ENCODE measurements around the gene RBM38.

Gene RBM38

GRCh38 chr20:57437672-57438330 is 46.6 kb downstream of the RBM38 start:
- DNase-seq (ENCODE audit: low read depth): no peak

DNA sequence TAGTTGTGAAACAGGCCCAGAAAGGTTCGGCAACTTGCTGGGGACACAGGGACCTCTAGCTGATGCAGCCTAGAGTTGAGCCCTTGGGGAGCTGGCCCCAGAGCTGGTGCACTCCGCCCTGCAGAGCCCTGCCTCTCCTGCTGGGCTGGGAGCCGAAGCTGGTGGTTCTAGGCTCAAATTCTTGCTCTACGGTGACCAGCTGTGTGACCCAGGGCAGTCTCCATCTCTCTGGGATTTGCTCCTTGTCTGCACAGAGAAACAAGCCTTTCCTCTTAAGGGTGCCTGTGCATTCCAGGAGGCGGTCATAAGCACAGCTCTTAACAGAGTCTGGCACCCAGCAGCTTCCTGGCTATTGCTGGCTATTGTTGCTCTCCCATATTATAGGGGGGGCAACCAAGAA is 47.4 kb downstream of the RBM38 start:
- DNase-seq (ENCODE audit: low read depth): no peak

GRCh38 chr20:57439432-57439831 is 48.2 kb downstream of the RBM38 start:
- DNase-seq (ENCODE audit: low read depth): no peak

DNA sequence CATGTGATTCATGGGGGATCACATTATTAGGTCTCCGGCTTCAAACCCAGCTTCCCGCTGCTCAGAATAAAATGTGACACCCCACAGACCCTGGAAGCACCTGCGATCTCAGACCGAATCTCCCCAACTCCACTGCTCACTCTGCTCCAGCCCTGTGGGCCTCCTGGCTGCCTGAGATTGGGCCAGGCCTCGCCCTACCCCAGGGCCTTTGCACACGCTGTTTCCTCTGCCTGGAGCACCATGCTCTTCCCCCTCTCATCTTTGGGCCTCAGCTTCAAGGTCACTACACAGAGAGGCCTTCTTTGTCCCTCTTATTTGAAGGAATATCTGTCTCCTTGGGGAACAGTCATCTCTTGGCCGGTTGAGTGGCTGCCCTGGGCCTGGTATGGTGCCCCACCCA is 48.8 kb downstream of the RBM38 start:
- DNase-seq (ENCODE audit: low read depth): no peak

DNA sequence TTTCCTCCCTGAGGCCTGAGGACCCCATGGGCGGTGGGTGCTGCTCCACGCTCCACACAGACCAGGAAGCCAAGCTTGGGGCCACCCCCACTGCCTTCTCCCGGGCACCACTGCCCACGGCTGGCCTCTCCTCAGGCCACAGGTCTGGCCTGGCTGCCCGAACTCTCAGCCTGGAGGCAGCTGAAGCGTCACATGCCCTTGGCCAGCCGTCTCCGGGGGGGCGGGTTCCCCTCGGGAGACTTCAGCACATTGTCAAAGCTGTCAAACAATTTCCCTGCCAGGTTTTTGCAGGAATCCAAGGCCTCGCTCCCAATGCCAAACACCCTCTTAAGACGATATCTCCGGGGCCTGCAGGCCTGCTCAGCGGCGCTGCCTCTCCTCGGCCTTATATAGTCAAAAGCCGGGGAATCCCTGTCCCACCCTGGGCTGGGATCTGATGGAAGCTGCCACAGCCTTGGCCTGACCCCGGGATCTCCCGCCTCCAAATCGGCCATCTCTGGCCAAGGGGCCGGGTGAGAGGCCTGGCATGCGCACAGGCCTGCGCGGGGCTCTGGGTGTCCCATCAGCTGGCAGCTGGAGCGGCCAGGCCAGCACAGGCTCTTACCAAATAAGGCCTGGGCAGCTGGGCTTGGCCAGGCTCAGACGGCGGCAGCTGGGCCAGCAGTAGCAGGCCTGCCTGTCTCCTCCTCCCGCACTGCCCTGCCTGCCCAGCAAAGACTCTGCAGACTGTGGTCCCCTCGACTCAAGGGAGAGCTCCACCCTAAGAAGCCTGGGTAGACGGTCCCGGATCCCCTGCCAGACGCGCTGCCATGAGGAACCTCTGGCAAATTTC is 49.7 kb downstream of the RBM38 start:
- no peak for DNase-seq (ENCODE audit: low read depth)

- DNase-seq (ENCODE audit: low read depth): no peak
These were observed 50.4 kb downstream of the RBM38 start for GRCh38 chr20:57441510-57442154.

- no peak for DNase-seq (ENCODE audit: low read depth)
These were observed 51.1 kb downstream of the RBM38 start for GRCh38 chr20:57442158-57442887.

DNA sequence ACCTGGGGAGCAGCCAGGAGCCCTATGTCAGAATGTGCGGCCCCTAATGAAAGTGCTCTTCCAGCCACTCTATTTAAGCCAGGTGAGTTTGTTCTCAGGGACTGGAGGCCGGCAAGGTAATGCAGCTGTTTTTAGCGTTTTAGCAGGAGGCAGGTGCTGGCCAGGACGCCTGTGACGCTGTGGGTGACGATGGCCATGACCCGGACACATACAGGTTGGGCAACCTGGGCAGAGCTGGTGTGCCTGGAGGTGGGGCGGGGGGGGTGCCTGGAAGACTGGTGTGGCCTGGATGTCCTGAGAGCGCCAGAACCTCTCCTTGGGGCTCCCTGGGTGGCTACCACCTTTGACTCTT is 51.7 kb downstream of the RBM38 start:
- no peak for DNase-seq (ENCODE audit: low read depth)

GRCh38 chr20:57443349-57444265 is 52.4 kb downstream of the RBM38 start:
- no peak for DNase-seq (ENCODE audit: low read depth)

GRCh38 chr20:57444394-57445048 is 53.3 kb downstream of the RBM38 start:
- no peak for DNase-seq (ENCODE audit: low read depth)

GRCh38 chr20:57445298-57445697 is 54.1 kb downstream of the RBM38 start:
- DNase-seq (ENCODE audit: low read depth): no peak

- DNase-seq (ENCODE audit: low read depth): no peak
These were observed 54.6 kb downstream of the RBM38 start for GRCh38 chr20:57445774-57446173.

GRCh38 chr20:57448764-57449354 is 57.7 kb downstream of the RBM38 start:
- no peak for DNase-seq (ENCODE audit: low read depth)

GRCh38 chr20:57449398-57450354 is 58.5 kb downstream of the RBM38 start:
- DNase-seq (ENCODE audit: low read depth): no peak

DNA sequence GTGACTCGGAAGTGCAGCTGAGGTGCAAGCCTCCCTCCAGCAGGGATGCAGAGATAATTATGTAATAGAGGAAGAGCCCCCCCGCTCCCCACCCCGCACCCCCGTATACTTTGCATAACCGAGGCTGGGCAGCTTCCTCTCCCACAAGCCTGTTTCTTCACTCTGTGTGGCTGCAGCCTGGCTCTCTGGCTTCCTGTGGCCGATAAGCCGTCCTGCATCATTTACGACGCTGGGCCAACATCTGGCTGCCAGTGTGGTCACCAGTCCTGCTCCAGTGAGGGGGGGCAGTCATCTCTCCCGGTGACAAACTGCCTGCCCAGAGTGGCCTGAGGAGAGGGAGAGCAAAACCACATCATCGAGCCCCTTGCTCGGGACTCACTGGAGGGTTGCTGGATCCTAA is 59.2 kb downstream of the RBM38 start:
- DNase-seq (ENCODE audit: low read depth): no peak

DNA sequence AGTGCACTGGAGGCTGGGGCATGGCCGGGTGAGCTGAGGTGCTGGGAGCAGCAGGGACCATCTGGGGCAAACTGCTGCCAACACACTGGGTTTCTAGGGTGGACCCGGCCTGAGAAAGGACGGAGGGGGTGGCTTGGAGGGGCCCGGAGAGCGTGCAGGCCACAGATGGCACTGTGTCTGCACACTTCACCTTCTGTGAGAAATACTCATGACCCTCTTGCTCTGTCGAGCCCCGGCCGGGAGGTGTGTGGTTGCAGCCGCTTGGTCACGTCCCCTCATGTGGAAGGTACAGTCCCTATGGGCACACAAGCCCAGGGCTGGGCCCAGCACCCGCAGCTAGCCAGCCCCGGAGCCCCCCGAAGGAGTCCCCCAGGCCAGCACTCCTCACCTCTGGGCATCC is 59.7 kb downstream of the RBM38 start:
- no peak for DNase-seq (ENCODE audit: low read depth)

DNA sequence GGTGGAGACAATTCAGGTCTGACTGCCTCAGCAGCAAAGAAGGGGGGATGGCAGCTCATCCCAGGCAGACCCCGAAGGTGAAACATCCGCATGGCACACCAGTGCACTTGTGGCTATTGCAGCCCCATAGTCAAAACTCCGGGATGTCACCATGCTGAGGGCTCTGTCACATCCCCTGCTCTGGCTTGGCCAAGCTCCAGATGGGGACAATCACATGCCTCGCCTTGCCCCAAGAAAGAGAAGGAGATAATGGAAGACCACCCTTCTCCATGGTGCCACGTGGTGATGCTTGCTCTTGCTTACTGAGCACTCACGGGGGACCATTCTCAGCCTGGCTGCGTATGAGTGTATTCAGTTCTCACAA is 60.2 kb downstream of the RBM38 start:
- DNase-seq (ENCODE audit: low read depth): no peak

DNA sequence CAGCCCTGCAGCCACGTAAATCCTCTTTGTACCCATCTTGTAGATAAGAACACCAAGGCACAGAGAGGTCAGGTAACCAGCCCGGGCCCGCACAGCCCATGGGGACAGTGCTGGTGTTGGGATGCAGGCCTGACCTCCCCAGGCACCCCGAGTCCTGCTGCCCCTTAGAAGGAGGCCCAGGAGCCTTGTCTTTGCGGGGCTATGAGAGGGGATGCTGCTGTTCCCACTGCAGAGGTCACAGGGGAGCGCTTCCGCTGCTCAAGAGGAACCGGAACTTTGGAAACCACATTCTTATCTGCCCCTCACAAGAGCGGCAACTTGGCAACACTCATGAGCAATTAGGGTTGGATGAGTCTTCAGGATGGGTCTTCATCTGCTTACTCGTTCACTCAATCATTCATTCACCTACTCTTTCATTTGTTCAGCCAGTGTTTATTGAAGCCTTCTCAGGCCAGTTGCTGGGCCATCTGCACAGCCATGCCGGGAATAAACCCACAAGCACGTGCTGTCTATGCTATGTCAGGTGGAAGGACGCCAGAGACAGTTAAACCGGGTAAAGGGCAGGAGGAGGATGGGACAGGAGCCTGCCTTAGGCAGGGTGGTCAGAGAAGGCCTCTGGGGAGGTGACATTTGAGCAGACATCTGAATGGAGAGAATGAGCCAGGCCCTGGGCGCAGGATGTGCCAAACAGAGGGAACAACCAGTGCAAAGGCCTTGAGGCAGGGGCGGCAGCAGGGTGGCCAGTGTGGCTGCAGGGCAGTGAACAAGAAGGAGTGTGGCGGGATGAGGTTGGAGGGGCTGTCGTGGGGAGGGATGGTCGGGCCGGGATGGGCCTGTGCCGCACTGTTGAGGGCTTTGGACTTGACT is 60.8 kb downstream of the RBM38 start:
- DNase-seq (ENCODE audit: low read depth): no peak
